ENCODE results near the gene RET. TPM values are rescaled to one million over a fixed set of nuclear protein-coding genes. Genes with fewer than 3 reads are reported as not detected.

Gene RET
- total RNA-seq, 1 donor from 2014 or later: 0.94 TPM

GRCh38 chr10:43044961-43045621 lies 31.8 kb upstream of the RET start:
- DNase-seq: no peak

DNA sequence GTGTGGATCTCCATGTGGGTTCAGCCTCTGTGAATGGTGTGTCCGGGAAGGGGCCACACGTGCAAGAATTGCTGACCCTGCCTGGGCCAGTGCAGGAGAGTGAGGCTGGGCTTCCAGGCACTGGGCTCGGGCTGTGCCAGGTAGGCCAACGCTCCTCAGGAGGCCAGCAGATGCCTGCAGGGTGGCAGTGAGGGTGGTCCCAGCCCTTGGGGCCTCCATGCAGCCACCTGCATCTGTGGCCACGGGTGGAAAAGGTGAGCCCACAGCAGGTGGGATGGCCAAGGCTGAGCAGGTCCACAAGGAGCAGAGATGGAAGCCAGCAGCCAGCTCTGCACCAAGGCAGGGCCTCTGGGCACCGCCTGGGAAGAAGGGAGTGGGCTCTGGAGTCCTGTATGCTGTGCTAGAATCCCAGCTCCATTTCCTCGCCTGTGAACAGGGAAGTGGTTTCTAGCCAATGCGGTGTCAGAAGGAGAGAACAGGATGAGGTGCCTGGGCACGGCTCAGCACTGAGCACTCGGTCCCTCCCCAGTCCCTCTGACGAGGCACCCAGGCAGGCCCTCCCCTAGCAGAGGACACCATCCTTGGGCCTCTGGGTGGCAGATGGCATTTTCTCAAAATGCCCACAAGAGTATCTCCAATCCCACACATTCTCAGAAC lies 31.1 kb upstream of the RET start:
- no peak for DNase-seq

GRCh38 chr10:43046288-43046991 lies 30.4 kb upstream of the RET start:
- DNase-seq: no peak

DNA sequence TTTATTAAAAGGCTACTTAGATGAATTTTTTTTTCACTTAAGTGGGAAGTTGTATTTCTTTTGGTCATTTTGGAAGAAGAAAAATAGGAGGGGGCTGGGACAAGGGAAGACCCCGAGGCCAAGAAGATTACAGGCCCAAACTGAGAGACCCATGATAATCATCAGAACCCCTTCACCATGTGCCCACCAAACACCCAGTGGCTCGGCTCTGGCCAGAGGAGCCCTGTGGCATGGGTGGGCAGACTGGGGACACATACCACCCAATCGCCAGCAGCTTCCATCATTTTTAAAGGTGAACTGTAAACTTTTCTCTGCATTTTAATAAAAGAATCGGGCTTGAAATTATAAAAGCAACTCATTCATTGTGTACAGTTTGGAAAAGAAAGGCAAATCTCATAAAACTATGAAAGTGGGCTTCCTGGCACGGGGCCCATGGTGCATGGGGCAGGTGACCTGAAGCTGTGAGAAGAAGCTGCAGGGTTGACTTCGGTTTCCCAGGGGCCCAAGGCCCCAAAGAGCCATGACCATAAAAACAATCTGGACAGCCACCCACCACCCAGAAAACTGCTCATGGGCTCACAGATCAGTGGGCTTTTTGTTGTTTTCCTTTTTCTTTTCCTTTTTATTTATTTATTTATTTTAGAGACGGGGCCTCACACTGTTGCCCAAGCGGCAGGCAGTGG lies 29.4 kb upstream of the RET start:
- no peak for DNase-seq

- DNase-seq: no peak
Observed at GRCh38 chr10:43048301-43049051, 28.4 kb upstream of the RET start.

DNA sequence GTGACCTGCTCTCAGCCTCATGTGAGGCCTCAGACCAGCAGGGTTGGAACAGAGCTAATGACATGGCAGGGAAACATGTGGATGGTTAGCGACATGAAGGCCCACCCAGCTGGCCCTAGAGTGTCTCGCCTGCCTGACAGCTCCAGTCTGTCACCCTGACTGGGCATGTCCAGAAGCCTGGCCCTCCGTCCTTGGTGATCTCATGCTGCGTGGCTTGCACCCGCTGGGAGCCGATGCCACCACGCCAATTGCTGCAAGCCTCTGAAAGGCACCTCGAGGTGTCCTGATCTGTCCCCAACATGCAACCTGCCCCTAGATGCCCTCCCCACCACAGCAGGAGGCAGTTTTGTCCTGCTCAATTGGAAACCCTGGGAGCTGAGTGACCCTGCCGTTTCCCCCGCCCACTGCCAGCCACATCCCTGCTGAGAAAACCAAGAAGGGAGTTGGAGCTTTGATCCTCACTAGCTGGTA lies 27.8 kb upstream of the RET start:
- no peak for DNase-seq

GRCh38 chr10:43050011-43050410 lies 26.9 kb upstream of the RET start:
- DNase-seq: no peak

GRCh38 chr10:43053825-43054224 lies 23.0 kb upstream of the RET start:
- DNase-seq: no peak

DNA sequence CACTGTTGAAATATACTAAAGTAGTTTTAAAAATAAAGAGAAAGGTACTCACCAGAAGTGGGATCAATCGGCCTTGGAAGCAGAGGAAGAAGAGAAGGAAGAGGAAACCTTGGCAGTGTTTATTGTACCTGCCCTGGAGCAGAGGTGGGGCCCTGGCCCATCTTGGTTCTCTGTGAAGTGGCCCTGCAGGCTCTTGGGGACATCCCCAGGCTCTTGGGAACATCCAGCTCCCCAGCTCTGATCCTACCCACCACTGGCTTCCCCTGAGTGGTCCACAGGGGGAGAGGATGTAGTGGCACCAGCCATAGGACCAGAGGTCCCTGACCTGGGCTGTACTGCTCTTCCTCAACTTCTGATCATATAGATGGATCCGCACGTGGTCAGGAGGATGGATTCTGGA lies 22.3 kb upstream of the RET start:
- no peak for DNase-seq

DNA sequence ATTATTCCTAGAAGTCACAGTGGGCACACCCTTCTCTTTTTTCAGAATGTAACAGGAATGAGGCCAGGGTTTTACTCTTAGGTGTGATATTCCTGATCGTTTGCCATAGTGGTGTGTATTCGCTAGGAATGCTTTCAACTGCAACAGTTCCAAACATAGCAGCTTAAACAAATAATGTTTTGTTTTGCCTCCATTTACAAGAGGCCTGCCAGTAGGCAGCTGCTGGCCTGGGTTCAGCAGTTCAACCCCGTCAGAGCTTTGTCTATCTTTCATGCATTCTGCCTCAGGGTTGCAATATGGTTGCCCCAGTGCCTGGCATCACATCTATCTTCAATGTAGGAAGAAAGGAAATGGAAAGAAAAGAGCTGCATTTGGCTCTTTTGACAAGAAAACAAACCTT lies 21.7 kb upstream of the RET start:
- no peak for DNase-seq

- DNase-seq: no peak
Observed at GRCh38 chr10:43055991-43056567, 20.8 kb upstream of the RET start.

GRCh38 chr10:43056568-43057011 lies 20.3 kb upstream of the RET start:
- DNase-seq: no peak

- no peak for DNase-seq
Observed at GRCh38 chr10:43057231-43057711, 19.6 kb upstream of the RET start.

GRCh38 chr10:43057831-43058340 lies 19.0 kb upstream of the RET start:
- DNase-seq: no peak

DNA sequence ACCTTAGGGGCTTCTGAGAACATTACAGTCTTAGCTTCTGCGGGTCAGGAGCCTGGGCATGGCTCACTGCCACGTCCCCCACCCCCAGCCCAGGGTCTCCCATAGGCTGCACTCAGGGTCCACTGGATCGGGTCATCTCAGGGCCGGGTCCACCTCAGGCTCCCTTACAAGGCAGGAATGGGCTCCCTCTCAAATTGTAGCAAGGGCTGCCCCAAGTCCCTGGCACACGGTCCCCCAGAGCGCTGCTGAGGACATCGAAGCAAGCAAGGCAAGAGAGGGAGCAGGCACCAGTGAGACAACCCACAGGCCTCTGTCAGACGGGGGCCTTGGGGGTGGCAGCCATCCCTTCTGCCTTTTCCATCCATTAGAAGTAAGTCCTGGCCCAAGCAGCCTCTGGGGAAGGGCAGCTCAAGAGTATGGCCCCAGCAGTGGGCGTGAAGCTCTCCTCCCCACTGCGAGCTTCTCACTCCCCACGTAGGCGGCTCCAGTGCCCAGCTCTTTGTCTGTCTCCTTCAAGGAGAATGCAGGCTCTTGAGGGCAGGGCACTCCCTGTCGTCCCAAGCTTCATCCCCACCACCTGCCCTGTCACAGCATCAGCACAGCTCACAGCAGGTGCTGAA lies 18.0 kb upstream of the RET start:
- DNase-seq: no peak

- DNase-seq: no peak
Observed at GRCh38 chr10:43059336-43059720, 17.5 kb upstream of the RET start.

DNA sequence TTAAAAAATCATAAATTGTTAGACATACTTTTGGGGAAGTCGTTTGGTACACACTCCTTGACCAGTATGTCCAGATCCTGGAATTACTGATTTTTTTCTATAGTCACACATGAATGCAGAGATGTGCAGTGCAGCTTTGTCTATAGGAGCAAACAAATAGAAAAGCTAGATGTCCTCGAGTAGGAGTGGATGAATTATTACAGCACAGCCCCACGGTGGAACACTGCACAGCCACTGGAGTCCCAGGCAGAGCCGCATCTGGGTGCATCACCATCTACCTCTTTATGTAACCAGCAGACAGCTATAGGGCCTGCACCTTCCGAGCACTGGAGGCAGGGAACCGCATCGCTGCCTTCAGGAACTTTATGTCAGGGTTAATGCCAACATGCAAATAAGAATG lies 17.0 kb upstream of the RET start:
- DNase-seq: no peak

DNA sequence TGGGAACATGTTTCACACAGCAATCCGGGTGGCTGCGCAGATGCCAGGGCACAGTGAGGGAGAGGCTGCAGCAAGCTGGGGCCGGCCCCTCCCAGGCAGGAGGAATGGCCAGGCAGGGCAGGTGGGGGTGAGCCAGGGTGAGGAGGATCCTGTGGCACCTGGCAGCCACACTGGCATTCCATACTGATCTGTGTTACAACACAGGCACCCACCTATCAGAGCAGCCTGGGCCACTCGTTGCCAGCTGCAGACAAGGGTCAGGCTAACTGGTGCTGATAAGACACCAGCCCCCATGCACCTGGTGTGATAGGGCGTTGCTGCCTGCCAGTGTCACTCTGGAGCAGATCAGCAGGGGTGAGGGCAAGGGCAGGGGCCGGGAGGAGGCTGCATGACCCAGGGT lies 16.6 kb upstream of the RET start:
- DNase-seq: no peak

DNA sequence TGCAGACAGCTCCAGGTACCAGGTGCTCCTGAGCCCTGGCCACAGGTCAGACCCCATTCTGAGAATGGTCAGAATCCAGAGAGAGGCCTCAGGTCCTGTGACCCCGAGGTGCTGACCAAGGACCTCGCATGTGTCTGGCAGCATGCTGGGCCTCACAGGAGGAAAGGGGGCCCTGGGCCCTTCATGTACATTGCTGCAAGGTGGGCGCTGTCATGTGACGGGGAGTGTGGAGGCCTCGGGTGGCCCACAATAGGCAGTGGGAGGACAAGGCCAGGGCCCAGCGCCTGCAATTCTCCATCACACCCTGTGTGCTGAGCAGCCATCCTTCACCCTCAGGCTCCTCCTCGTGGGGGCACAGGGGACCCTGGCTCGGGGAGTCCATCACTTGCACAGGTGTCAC lies 15.5 kb upstream of the RET start:
- DNase-seq: no peak

DNA sequence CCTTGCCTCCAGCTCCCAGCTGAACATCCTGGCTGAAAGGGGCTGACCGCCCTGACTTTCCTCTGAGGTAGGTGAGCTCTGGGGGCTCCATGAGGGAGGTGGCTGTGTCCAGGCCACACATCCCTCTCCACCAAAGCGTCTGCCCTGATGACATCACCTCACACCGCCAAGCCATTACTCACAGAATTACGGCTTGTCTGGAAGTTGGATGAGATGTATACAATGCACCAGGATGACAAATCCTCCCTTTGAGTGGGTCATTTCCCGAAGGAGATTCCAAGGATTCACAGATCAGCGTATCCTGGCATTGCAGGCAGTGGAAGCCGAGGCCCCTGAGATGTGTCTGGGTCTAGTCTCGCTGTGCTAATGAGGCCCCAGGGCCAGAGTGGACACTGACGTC lies 15.1 kb upstream of the RET start:
- DNase-seq: no peak

All from occipital lobe (tissue), 2 donors.